NCI-H510A treated with DMSO at 0.1 percent for 48 hours (cell line): ENCODE measurements around the gene ANKRD11.
A peak's percentile ranks its signal among the peaks of the same experiment; 100 is the strongest.
"Not testable (repeated sequence)": the region's sequence is repeated elsewhere in the genome, so short reads cannot be mapped to it uniquely, and the experiment has no call there.

Experiments used
- DNase-seq: peaks from one replicate; lab custom pipeline; 2025; lab: John Stamatoyannopoulos, UW

Gene ANKRD11

GRCh38 chr16:89363621-89364393 lies 126.6 kb downstream of the ANKRD11 start:
- peak; percentile 5 for DNase-seq

DNA sequence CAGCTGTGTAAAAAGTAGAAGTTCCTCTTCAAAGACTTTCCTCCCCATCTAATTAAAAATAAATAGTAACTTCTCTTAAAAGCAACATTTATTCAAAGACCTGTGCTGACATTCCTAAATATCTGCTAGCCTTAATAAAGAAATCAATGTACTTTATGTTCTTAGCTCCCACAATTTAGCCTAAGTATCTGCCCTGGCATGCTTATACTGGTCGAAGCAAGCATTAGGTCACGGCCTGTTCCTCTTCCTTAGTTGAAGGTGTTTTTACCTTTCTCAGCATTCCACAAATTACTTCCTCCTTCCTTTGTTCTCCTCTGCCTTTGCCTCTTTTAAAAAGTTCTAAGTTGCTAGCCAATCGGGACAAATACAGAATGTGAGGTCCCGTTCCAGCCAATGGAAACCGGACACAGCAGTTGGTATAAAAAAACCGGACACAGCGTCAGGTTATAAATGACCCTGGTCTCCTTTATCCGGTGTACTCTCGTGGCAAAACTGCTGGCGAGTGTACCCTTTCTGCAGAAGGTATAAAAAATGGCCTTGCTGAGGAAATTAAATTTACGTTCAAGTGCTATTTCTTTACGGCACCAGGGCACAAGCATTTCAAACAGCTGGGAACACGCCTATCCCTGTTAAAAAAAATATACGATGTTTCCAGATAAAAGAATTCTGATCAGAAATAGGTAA lies 127.7 kb downstream of the ANKRD11 start:
- DNase-seq, result not testable (repeated sequence)

DNA sequence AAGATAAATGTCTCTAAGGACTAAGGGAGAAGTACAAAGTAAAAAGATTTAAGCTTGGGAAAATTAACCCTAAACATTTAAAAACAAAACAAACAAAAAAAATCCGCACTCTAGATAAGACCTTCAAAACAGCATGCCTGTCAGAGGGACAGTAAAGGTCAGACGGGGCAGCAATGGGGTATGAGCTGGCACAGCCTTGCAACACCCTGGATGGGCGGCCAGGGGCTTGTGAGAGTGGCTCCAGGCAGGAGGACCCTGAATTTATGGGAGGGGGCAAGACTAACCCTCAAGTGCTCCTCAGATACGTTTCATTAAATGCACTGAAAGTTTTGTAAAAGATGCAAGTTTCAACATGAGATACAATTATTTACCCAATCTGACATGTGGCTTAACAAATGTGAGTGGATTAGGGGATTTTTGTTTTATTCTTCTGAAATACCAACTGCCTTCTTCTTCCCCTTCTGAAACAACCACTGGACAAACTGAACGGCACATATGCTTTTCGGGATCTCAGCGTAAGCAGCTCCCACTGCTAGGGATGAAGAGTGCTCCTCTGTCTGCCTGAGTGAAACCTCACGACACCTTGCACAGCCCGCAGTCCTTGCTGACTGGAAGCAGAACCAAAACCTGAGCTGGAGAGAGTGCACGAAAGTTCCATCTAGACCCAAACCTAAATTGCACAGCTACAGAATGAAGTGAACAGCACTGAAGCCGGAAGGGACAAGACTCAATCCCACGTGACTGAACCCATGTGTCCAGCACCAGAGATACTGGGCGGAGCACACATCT lies 128.4 kb downstream of the ANKRD11 start:
- no peak for DNase-seq

GRCh38 chr16:89360760-89361435 lies 129.5 kb downstream of the ANKRD11 start:
- DNase-seq, result no peak

DNA sequence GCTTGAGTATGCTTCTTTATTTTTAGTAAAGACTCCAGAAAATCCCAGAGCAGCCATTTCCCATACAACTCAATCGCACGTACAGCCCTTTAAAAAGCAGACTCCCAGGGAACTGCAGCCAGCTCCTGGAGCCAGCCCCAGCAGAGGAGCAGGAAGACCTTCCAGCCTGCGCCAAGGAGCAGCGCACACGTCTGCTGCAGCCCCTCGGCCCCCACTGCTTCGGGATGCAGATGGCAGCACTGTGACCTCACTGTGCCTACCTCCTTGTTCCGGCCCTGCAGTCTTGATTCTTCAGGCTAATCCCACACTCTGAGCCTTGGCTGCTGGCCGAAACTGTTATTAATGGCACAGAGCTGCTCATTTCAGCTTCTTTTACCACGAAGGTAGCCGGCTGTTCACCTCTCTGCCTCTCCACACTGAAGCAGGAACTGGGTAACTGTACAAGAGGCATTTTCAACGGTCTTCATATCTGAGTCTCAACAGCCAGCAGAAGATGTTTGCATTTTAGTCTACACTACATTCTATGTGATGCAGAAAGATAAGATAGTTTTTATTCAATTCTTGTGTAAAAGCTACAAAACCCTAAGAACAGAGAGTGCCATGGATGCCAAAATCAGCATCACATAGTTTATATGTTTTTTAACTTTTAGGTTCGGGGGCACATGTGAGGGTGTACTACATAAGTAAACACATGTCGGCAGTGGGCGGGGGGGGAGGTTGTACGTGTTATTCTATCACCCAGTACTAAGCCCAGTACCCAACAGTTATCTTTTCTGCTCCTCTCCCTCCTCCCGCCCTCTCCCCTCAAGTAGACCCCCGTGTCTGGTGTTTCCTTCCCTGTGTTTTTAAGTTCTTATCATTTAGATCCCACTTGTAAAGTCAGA lies 130.9 kb downstream of the ANKRD11 start:
- no peak for DNase-seq

GRCh38 chr16:89358030-89359005 lies 132.0 kb downstream of the ANKRD11 start:
- DNase-seq, result no peak

DNA sequence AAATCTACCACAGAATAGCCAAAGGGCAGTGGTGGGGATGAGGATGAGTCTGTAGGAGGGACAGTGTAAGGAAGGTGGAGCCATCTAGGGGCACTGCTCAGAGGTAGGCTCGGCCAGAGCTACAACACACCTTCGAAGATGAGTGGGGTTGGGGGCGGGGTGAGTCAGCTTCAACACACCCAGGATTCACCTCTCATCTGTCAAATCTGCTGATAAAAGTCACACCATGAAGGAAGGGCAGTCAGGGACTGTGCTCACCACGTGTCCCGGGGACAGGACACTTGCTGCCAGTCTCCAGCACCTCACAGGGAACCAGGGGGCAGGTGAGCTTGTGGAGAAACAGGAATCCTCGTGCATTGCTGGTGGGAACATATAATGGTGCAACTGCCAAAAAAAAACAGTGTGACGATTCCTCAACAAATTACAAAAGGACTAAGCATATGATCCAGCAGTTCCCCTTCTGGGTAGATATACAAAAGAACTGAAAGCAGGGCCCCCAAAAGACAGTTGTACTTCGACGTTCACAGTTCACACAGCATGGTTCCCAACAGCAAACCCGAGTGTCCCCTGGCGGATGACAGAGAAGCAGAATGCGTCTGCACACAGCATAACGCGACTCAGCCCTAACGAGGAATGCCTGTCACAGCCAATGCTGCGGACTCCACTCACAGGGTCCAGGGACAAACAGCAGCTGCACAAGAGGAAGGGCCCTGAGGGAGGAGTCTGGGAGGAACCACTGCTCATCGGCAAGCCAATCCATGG lies 133.1 kb downstream of the ANKRD11 start:
- peak; percentile 51 for DNase-seq

- no peak for DNase-seq
These were observed 134.7 kb downstream of the ANKRD11 start for GRCh38 chr16:89355686-89356085.

DNA sequence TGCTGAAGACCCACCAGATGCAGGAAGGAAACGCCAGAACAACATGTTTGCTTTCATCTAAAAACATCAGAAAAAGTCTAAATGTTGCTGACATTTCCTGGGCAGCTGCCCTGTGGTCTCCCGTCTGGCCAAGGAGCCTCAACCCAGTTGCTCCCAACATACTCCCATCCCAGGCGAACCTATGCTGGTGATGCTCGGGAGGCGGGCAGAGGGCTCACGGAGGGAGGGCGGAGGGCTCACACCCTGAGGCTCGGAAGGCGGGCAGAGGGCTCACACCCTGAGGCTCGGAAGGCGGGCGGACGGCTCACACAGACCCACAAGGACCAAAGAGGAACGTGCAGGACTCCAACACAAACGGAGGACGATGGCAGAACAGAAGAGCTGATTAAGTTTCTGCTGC lies 135.4 kb downstream of the ANKRD11 start:
- DNase-seq, result no peak

- DNase-seq, result no peak
These were observed 136.0 kb downstream of the ANKRD11 start for GRCh38 chr16:89354325-89354724.

GRCh38 chr16:89352091-89352681 lies 138.2 kb downstream of the ANKRD11 start:
- no peak for DNase-seq

- DNase-seq, result no peak
These were observed 138.7 kb downstream of the ANKRD11 start for GRCh38 chr16:89351645-89352044.

GRCh38 chr16:89350701-89351380 lies 139.5 kb downstream of the ANKRD11 start:
- DNase-seq, result no peak

- no peak for DNase-seq
These were observed 140.3 kb downstream of the ANKRD11 start for GRCh38 chr16:89349947-89350633.

DNA sequence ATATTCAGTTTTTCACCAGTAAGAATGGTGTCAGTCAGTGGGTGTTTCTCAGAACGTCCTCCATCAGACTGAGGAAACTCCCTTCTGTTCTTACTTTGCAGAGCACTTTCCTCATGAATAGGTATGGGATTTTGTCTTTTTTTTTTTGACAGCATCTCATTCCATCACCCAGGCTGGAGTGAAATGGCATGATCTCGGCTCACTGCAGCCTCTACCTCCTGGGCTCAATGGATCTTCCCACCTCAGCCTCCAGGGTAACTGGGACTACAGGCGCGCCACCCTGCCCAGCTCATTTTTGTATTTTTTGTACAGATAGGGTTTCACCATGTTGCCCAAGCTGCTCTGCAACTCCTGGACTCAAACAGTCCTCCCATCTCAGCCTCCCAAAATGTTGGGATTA lies 142.6 kb downstream of the ANKRD11 start:
- DNase-seq, result no peak

DNA sequence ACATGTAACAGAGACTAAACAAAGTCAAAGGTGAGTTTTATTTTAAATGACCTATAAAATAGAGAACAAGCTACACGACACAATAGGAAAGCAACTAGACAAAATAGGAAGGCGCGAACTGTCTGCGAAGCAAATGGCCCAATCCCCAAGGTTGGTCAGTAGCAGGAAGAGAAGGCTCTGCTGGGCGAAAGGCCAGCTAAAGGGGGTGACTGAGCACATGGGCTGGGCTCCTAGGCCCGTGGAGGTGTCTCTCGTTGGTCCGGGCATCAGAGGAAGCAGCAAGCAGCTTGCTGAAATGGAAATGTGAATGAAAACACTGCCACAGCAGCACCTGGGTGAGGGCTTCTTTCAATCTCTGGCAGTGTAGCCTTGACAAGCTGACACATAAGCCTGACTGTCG lies 143.5 kb downstream of the ANKRD11 start:
- DNase-seq, result no peak

- peak; percentile 59 for DNase-seq
These were observed 144.7 kb downstream of the ANKRD11 start for GRCh38 chr16:89345642-89346150.
